Testis (tissue), 2 donors: ENCODE results near the gene GNAI3.

Experiments used
- POLR2A ChIP-seq: fragments of 450-650 bp; IDR thresholded peaks from one replicate; pipeline ENCODE4 v1.6.1; 2017; ENCODE audit warnings: antibody characterized with exemption, mild to moderate bottlenecking, moderate library complexity
- TF ChIP-seq, protein P1 (sequence below), 3 experiments: fragments of 450-650 bp in 2 of 3; fragments of 200-600 bp in 1 of 3; sonication (generic) in 1 of 3; IDR thresholded peaks; one replicate each; pipeline ENCODE4 v1.5.1; 2016 to 2019; ENCODE audit warnings: antibody characterized with exemption in 3 of 3, mild to moderate bottlenecking in 2 of 3, moderate library complexity in 1 of 3

DNA sequence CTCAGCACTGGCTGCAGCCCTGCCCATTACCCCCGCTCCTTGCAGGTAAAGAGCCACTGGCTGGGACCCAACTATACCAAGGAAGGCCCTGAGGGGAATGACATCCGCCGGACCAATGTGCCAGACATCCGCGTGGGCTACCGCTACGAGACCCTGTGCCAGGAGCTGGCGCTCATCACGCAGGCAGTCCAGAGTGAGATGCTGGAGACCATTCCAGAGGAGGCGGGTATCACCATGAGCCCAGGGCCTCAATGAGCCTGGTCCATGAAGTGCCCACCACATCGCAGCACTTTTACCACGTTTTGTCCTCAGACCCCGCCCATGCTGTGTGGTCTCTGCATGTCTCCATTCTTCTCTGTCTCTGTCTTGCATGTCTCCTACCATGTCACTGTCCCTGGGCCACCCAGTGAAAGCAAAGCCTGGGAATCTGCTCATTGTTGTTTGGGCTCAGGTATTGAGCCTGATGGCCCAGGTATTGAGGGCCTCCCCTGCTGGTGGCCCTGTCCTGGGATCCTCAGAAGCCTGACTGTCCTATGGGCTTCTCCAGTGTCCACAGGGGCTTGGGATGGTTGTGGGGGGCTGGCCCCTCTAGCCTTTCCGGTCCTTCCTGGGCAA lies 82.6 kb downstream of the GNAI3 start:
- TF ChIP-seq, protein P1, sequence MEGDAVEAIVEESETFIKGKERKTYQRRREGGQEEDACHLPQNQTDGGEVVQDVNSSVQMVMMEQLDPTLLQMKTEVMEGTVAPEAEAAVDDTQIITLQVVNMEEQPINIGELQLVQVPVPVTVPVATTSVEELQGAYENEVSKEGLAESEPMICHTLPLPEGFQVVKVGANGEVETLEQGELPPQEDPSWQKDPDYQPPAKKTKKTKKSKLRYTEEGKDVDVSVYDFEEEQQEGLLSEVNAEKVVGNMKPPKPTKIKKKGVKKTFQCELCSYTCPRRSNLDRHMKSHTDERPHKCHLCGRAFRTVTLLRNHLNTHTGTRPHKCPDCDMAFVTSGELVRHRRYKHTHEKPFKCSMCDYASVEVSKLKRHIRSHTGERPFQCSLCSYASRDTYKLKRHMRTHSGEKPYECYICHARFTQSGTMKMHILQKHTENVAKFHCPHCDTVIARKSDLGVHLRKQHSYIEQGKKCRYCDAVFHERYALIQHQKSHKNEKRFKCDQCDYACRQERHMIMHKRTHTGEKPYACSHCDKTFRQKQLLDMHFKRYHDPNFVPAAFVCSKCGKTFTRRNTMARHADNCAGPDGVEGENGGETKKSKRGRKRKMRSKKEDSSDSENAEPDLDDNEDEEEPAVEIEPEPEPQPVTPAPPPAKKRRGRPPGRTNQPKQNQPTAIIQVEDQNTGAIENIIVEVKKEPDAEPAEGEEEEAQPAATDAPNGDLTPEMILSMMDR (IDR thresholded peaks at IDR 0.05): no peak
- no peak for TF ChIP-seq POLR2A
